NOMO-1 (cell line): Measurements from ENCODE around the gene ALG11.
"Not testable (repeated sequence)": the region's sequence is repeated elsewhere in the genome, so short reads cannot be mapped to it uniquely, and the experiment has no call there.

Experiments used
- DNase-seq, 2 experiments: peaks; one replicate each; lab custom pipeline; 2025; ENCODE audit not compliant: unreplicated experiment in 2 of 2; lab: John Stamatoyannopoulos, UW

ALG11 gene

GRCh38 chr13:52025475-52026245 is 13.5 kb downstream of the ALG11 start:
- DNase-seq, result no peak

- DNase-seq, result no peak
Measured at GRCh38 chr13:52026246-52026626, 14.0 kb downstream of the ALG11 start.

GRCh38 chr13:52027832-52028231 is 15.6 kb downstream of the ALG11 start:
- DNase-seq, result no peak

- DNase-seq, result no peak
Measured at GRCh38 chr13:52029569-52029968, 17.4 kb downstream of the ALG11 start.

- not testable (repeated sequence) for DNase-seq
Measured at GRCh38 chr13:52030401-52030800, 18.2 kb downstream of the ALG11 start.

- DNase-seq, result no peak
Measured at GRCh38 chr13:52033039-52033438, 20.8 kb downstream of the ALG11 start.

- DNase-seq, result no peak
Measured at GRCh38 chr13:52034616-52035226, 22.5 kb downstream of the ALG11 start.

- DNase-seq, result no peak
Measured at GRCh38 chr13:52036037-52036436, 23.8 kb downstream of the ALG11 start.

GRCh38 chr13:52043675-52044074 is 31.5 kb downstream of the ALG11 start:
- DNase-seq, result no peak

GRCh38 chr13:52047463-52047862 is 35.3 kb downstream of the ALG11 start:
- DNase-seq, result no peak

GRCh38 chr13:52048516-52048915 is 36.3 kb downstream of the ALG11 start:
- no peak for DNase-seq

- DNase-seq, result no peak
Measured at GRCh38 chr13:52051400-52051799, 39.2 kb downstream of the ALG11 start.

- DNase-seq, result no peak
Measured at GRCh38 chr13:52053460-52053859, 41.3 kb downstream of the ALG11 start.

GRCh38 chr13:52061064-52061463 is 48.9 kb downstream of the ALG11 start:
- not testable (repeated sequence) for DNase-seq

- no peak for DNase-seq
Measured at GRCh38 chr13:52061587-52061986, 49.4 kb downstream of the ALG11 start.

GRCh38 chr13:52067237-52067636 is 55.0 kb downstream of the ALG11 start:
- DNase-seq, result no peak

GRCh38 chr13:52070929-52071523 is 58.8 kb downstream of the ALG11 start:
- DNase-seq, result no peak
